ENCODE measurements around the gene BGN. TPM values are rescaled to one million over a fixed set of nuclear protein-coding genes. Genes with fewer than 3 reads are reported as not detected.

BGN gene
- total RNA-seq, 2 donors from 2014 or later: 16.9 to 174 TPM

DNA sequence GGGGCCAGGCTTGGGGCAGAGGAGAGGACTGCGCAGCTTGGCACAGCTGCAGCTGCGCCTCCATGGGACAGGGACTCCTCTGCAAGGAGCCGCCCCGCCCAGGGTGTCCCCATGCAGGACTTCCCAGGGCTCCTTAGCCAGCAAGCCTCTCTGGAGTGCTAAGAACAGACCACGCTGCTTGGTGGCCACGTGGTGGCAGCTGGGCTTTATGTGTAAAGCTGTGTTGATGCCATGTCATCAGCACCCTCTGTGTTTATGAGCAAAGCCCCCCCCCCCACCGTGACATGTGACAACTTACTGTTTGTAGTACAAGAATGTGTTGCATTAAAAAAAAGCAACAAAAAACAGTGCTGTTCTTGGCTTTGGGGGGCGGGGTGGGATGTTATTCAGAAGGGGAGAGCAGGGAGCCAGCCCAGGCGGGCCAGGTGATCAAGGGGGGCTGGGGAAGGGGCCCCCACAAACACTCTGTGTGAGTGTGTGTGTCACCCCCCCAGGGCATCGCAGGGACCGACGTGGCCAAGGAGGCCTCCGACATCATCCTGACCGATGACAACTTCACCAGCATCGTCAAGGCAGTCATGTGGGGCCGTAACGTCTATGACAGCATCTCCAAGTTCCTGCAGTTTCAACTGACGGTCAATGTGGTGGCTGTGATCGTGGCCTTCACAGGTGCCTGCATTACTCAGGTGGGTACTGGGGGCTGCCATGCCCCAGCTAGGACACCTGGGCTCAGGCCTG lies 63.0 kb downstream of the BGN start:
- Histone ChIP-seq H3K27ac (no peak overlapping the region), H3K4me1 (replicated peaks) (no peaks in the 10 kb centered on the region), H3K36me3 (no peaks in the 10 kb centered on the region), H3K27me3 (replicated peaks; ENCODE audit: insufficient read depth) (no peaks in the 10 kb centered on the region), H3K4me3 (no peak overlapping the region), H3K9me3 (no peaks in the 10 kb centered on the region)
- TF ChIP-seq, protein P1, sequence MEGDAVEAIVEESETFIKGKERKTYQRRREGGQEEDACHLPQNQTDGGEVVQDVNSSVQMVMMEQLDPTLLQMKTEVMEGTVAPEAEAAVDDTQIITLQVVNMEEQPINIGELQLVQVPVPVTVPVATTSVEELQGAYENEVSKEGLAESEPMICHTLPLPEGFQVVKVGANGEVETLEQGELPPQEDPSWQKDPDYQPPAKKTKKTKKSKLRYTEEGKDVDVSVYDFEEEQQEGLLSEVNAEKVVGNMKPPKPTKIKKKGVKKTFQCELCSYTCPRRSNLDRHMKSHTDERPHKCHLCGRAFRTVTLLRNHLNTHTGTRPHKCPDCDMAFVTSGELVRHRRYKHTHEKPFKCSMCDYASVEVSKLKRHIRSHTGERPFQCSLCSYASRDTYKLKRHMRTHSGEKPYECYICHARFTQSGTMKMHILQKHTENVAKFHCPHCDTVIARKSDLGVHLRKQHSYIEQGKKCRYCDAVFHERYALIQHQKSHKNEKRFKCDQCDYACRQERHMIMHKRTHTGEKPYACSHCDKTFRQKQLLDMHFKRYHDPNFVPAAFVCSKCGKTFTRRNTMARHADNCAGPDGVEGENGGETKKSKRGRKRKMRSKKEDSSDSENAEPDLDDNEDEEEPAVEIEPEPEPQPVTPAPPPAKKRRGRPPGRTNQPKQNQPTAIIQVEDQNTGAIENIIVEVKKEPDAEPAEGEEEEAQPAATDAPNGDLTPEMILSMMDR (IDR thresholded peaks at IDR 0.05): no peak
- TF ChIP-seq POLR2A (IDR thresholded peaks at IDR 0.05) (no peak), POLR2AphosphoS5 (IDR thresholded peaks at IDR 0.05) (no peak)
- DNase-seq (ENCODE audit: low spot score): no peak
- intact Hi-C loops (cut with DNase I): loop anchor here (10.0 kb wide), 1 partner anchor 147 kb away; no protein-coding TSS in a partner anchor
- WGBS: 77% methylated on average over 13 of the region's 19 CpGs

Other genes with a start within 250 kb of the BGN start
- under 1 TPM in 1 of 2 donors, not detected in 1; 0.97 TPM for gene PNMA6F, start 173.2 kb upstream of the BGN start, total RNA-seq
- gene ZNF275, start 160.8 kb upstream of the BGN start, total RNA-seq: 10 to 100 TPM; 16.3 to 58.6 TPM
- 1 to 10 TPM in 1 of 2 donors, not detected in 1; 6.9 TPM for gene PNMA6E, start 93.6 kb upstream of the BGN start, total RNA-seq
- gene ZFP92, start 83.5 kb upstream of the BGN start, total RNA-seq: 1 to 10 TPM in 1 of 2 donors, under 1 TPM in 1; 0.23 to 3.4 TPM
- 1 to 10 TPM; 5.8 to 6.3 TPM for gene TREX2, start 48.9 kb upstream of the BGN start, total RNA-seq
- 10 to 100 TPM; 18.1 to 35.7 TPM for gene HAUS7, start 24.4 kb upstream of the BGN start, total RNA-seq
- gene ATP2B3, start 22.7 kb downstream of the BGN start, total RNA-seq: under 1 TPM in 1 of 2 donors, not detected in 1; 0.85 TPM
- 10 to 100 TPM; 33.8 to 55.9 TPM for gene CCNQ, start 104.2 kb downstream of the BGN start, total RNA-seq
- 1 to 10 TPM in 1 of 2 donors, not detected in 1; 3.5 TPM for gene DUSP9, start 152.2 kb downstream of the BGN start, total RNA-seq
- 10 to 100 TPM in 1 of 2 donors, 1 to 10 TPM in 1; 8.5 to 50.6 TPM for gene PNCK, start 178.8 kb downstream of the BGN start, total RNA-seq
- 10 to 100 TPM; 25.4 to 95.4 TPM for gene SLC6A8, start 192.9 kb downstream of the BGN start, total RNA-seq
- 100 to 1,000 TPM; 144 to 244 TPM for gene BCAP31, start 229.4 kb downstream of the BGN start, total RNA-seq
- 10 to 100 TPM in 1 of 2 donors, 1 to 10 TPM in 1; 9.7 to 97.8 TPM for gene ABCD1, start 229.9 kb downstream of the BGN start, total RNA-seq

All from prostate gland (tissue), 2 donors.